GM10266 (cell line): ENCODE results near the gene KIF27.
A peak's percentile ranks its signal among the peaks of the same experiment; 100 is the strongest.
"Not testable (repeated sequence)": the region's sequence is repeated elsewhere in the genome, so short reads cannot be mapped to it uniquely, and the experiment has no call there.

Experiments used
- DNase-seq: peaks from one replicate; pipeline ENCODE4 v3.0.0; 2012; ENCODE audit errors: extremely low spot score
- TF ChIP-seq, protein P1 (sequence below): IDR thresholded peaks from 2 replicates; pipeline ENCODE4 v1.5.1; 2012; ENCODE audit warnings: mild to moderate bottlenecking, low read depth; ENCODE audit not compliant: control insufficient read depth, insufficient read depth; ENCODE audit errors: missing control alignments

The KIF27 gene

DNA sequence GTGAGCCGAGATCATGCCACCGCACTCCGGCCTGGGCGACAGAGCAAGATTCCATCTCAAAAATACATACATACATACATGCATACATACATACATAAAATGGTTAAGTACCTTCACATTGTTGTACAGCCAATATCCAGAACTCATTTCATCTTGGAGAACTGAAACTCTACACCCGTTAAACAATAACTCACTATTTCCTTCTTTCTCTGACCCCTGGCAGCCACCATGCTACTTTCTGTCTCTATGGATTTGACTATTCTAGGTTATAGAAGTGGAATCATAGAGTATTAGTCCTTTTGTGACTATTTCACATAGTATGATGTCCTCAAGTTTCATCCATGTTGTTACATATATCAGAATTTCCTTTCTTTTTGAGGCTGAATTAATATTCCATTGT lies 9.6 kb upstream of the KIF27 start:
- TF ChIP-seq, protein P1, sequence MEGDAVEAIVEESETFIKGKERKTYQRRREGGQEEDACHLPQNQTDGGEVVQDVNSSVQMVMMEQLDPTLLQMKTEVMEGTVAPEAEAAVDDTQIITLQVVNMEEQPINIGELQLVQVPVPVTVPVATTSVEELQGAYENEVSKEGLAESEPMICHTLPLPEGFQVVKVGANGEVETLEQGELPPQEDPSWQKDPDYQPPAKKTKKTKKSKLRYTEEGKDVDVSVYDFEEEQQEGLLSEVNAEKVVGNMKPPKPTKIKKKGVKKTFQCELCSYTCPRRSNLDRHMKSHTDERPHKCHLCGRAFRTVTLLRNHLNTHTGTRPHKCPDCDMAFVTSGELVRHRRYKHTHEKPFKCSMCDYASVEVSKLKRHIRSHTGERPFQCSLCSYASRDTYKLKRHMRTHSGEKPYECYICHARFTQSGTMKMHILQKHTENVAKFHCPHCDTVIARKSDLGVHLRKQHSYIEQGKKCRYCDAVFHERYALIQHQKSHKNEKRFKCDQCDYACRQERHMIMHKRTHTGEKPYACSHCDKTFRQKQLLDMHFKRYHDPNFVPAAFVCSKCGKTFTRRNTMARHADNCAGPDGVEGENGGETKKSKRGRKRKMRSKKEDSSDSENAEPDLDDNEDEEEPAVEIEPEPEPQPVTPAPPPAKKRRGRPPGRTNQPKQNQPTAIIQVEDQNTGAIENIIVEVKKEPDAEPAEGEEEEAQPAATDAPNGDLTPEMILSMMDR = no peak
- no peak for DNase-seq

DNA sequence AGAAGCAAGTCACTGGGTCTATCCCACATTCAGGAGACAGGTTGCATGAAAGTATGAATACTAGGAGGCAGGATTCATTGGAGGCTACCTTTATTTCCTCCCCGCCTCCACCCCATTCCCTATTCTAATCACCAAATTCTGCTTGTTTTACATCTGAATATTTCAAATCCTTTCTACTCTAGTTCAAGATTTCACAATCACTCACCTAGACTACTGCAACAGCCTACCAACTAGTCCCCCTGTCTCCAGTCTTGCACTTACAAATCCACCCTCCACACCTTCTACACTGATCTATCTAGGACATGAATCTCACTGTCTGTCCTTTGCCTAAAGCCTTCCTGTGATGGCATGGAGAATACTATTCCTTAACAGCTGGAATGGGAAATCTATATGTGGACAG lies 6.4 kb upstream of the KIF27 start:
- DNase-seq = no peak
- TF ChIP-seq, protein P1 = no peak

DNA sequence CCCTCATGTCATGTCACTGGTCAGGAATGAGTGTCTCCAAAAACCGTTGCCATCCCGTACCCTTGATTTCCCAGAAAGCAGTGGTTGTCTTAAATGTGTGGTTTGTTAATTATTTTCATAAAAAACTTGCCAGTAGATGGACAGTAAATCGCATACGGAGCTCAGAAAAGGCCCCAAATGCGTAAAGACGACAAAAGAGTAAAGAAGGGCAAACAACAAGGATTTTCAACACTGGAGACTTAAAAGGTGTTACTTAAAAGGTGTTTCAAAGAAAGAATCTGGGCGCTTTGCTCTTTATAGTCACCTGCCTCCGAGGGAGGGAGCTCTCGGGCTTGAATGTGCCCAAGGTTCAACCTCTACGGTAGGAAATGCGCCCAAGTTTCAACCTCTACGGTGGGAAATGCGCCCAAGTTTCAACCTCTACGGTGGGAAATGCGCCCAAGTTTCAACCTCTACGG lies 734 bp downstream of the KIF27 start:
- peak; percentile 62 for DNase-seq

DNA sequence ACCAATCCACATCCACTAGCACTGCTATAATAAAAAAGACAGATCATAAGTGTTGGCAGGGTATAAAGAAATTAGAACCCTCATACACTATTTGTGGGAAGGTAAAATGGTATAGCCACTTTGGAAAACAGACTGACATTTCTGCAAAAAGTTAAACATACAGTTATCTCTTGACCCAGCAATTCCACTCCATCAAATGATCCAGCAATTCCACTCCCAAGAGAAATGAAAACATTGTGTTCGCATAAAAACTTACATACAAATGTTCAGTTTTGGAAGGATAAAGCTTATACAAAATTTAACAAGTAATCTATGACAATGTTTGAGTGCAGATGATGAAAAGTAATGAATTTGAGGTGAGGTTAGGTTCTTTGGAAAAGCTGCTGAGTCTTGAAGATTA lies 2.1 kb downstream of the KIF27 start:
- DNase-seq = no peak

More for the DNA sequence above, 734 bp downstream of the KIF27 start:
- TF ChIP-seq, protein P1 = peak; percentile 50

DNA sequence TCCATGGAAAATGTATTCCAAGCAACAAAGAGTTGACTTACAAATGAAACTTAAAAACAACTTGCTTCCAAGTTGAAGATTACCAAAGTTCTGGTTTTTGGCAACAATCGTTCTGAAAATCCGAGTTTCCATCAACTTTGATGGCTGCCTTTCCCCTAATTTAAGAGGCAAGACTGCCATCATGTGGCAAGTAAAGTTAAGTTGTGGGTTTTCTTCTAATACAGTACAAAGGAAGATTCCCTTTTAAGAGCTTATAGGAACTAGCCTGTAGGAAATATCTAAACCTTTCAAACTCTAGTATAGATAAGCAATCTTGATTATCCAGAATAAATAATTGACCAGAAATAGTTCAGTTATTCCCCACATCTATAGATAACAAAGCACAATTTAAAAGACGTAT lies 9.0 kb downstream of the KIF27 start:
- not testable (repeated sequence) for DNase-seq
- TF ChIP-seq, protein P1 = peak; percentile 14

More for the DNA sequence above, 2.1 kb downstream of the KIF27 start:
- TF ChIP-seq, protein P1 = no peak

DNA sequence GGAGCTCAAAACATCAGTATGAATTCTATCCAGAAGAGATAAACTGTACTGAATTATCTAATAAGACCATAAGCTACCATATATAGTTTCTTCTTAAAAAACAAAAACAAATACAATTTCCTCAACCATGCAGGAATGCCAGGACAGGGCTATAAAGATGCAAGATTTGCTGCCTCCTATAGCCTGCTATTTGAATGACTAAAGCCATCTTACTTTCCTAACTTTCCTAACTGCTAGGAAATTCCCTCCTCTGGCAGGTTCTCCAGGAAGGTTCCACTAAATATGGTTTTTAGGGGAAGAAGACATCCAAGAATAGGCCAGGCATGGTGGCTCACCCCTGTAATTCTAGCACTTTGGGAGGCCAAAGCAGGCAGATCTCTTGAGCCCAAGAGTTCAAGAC lies 15.1 kb downstream of the KIF27 start:
- DNase-seq = no peak
- TF ChIP-seq, protein P1 = no peak

DNA sequence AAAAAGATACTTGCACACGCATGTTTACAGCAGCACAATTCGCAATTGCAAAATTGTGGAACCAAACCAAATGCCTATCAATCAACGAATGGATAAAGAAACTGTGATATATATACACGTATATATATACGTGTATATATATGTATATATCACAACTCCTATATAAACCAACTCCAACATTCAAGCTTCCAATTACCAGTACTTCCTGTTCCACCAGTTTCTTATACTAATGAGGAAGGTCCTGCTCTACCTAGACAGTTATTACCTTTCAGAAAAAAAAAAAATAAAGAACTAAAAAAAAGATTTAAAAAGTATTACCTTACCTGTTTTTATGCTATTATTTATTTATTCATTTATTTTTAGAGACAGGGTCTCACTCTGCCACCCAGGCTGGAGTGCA lies 20.6 kb downstream of the KIF27 start:
- not testable (repeated sequence) for DNase-seq

DNA sequence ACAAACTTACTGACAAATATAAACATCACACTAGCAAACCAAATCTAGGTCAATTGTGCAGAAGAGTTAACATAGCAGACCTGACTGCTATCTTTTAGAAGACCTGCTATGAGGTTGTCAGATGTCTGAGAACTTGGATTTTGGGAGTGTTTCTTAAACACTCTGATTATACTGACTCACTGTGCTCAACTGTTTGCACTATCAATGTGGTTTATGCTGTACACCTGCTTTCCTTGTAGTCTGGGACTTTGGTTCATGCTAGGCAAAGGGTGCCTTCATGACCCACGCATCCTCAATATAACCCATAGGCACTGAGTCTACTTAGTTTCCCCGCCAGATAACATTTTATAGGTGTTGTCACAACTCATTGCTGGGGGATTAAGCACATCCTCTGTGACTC lies 26.9 kb downstream of the KIF27 start:
- not testable (repeated sequence) for DNase-seq

DNA sequence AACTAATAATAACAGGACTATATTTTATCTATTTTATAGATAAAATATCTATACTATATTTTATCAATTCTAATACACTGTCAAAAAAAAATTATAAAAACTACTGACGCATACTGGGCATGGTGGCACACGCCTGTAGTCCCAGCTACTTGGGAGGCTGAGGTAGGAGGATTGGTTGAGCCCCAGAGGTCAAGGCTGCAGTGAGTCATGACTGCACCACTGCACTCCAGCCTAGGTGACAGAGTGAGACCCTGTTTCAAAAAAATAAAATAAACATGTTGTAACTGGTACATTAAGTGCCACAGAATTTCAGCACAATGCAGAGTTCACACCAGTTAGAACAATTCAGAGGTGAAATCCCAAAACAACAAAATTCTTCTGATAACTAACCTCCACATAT lies 34.7 kb downstream of the KIF27 start:
- not testable (repeated sequence) for DNase-seq

DNA sequence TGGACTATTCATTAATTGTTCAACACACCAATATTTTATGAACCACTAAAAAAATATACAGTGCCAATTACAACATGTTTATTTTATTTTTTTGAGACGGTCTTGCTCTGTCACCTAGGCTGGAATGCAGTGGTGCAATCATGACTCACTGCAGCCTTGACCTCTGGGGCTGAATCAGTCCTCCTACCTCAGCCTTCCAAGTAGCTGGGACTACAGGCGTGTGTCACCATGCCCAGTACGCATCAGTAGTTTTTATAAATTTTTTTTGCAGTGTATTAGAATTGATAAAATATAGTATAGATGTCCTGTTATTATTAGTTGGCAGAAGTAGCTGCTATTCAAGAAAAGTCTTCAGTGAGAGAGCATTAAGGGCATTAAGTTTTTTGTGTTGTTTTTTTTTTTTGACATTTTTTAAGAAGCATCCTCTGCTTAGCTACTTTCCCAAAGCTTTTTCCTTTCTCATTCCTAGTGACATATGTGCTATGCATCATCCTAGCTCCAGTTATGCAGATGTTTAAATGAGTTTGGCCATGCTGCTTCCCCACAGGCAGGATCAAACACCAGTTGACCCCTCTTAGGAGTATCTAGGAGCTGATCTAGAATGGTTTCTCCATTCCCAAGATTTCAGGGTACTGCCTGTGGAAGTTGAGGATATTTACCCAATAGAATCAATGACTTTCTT lies 35.5 kb downstream of the KIF27 start:
- not testable (repeated sequence) for DNase-seq

DNA sequence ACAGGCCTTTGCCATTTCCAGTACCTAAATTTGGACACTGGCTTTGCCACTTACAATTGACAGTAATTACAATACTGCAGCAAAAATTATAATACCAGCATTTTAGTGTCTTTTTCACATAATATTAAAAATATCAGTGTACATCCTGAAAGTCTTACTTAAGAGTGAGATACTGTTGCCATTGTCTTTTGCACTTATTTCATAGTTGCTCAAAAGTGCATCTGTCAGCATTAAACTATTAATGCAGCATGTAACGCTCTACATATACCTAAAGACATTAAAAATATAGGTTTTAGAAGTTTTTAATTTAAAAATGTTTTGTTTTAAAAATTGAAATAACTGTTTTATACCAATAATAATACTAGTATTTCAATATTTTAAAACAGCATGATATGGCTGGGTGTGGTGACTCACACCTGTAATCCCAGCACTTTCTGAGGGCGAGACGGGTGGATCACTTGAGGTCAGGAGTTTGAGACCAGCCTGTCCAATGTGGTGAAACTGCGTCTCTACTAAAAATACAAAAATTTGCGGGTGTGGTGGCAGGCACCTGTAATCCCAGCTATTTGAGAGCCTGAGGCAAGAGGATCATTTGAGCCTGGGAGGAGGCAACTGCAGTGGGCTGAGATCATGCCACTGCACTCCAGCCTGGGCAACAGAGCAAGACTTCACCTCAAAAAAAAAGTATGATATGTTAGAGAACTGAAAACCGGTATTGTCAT lies 39.4 kb downstream of the KIF27 start:
- not testable (repeated sequence) for DNase-seq

DNA sequence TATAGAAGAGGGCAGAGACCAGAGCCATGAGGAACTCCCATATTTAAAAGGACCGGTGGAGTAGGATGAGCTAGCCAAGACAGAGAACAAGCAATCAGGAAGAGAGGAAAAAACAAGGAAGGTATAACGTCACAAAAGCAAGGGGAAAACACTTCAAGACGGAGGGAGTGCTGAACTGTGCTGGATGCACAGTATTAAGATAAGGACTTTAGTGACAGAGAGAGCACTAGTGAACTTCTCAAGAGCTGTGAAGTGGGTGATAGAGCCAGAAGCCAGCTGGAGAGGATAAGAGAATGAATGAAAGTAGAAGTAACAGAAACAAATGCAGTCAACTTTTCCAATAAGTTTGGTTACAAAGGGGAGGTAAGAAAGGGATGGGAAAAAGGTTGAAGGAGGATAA lies 45.7 kb downstream of the KIF27 start:
- not testable (repeated sequence) for DNase-seq
